HepG2 (cell line): Measurements from ENCODE around the gene NIP7. TPM values are rescaled to one million over a fixed set of nuclear protein-coding genes. Genes with fewer than 3 reads are reported as not detected.
"Not testable (repeated sequence)": the region's sequence is repeated elsewhere in the genome, so short reads cannot be mapped to it uniquely, and the experiment has no call there.

Source experiments
- ATAC-seq: fragments of 200-7000 bp; cut with Tn5 transposase; 3 replicates; pipeline ENCODE4 v1.9.1; 2020; ENCODE audit warnings: mild to moderate bottlenecking, moderate library complexity
- BruUV-seq: library from RNA; stranded (reverse); fragments of 400-500 nt; replicated peaks from 2 replicates; lab custom pipeline; 2021; lab: Mats Ljungman, UMichigan
- CTCF ChIA-PET: fragments of 300-600 bp; formaldehyde crosslinking; extraction: SDS; loops from one replicate; lab custom pipeline; 2021; ENCODE audit warnings: low total read pairs, inconsistent platforms, low intra/inter-chr PET ratio; lab: Yijun Ruan, JAX
- POLR2A ChIA-PET: fragments of 350-600 bp; sonication (Branson Sonifier 250); formaldehyde crosslinking; loops from one replicate; lab custom pipeline; 2020; ENCODE audit warnings: antibody characterized with exemption, inconsistent platforms; lab: Yijun Ruan, JAX
- DNase-seq: peaks from one replicate; pipeline ENCODE4 v3.0.0-alpha.2; 2015; ENCODE audit warnings: low spot score
- FAIRE-seq: peaks from 3 replicates; lab custom pipeline; 2011; peaks lifted over from hg19 to GRCh38; lab: Jason Lieb, UNC
- H2AFZ ChIP-seq: one replicate; pipeline ENCODE4 v1.6.1; 2011; ENCODE audit warnings: low read length, inconsistent platforms
- H3K27ac ChIP-seq: fragments of 300-600 bp; 3 replicates; pipeline ENCODE4 v1.8.0; 2011; ENCODE audit warnings: mixed run types, mild to moderate bottlenecking, mixed read lengths, low read length, inconsistent platforms; ENCODE audit not compliant: insufficient read depth; ENCODE audit errors: extremely low read length
- H3K27me3 ChIP-seq, 2 experiments: fragments of 200-600 bp in 1 of 2; 2 replicates in 1 of 2; 3 replicates in 1 of 2; pipeline versions ENCODE4 v1.6.0 to v1.8.0; 2011; ENCODE audit warnings: low read length in 2 of 2, mild to moderate bottlenecking in 2 of 2, moderate library complexity in 2 of 2, inconsistent platforms in 1 of 2; ENCODE audit not compliant: insufficient read depth in 2 of 2, control insufficient read depth in 1 of 2
- H3K36me3 ChIP-seq, 2 experiments: fragments of 200-600 bp in 1 of 2; replicated peaks in 1 of 2; 2 replicates in 1 of 2; 3 replicates in 1 of 2; pipeline versions ENCODE4 v1.5.1 to v1.8.0; 2011; ENCODE audit warnings: low read length in 2 of 2, inconsistent platforms in 1 of 2; ENCODE audit not compliant: insufficient read depth in 2 of 2, control insufficient read depth in 1 of 2
- H3K4me1 ChIP-seq: 2 replicates; pipeline ENCODE4 v1.5.1; 2012; ENCODE audit warnings: low read length, inconsistent platforms; ENCODE audit not compliant: insufficient read depth
- H3K4me2 ChIP-seq: 2 replicates; pipeline ENCODE4 v1.6.0; 2011; ENCODE audit warnings: low read depth, low read length, inconsistent platforms
- H3K4me3 ChIP-seq, 3 experiments: fragments of 200-600 bp in 1 of 3; sonication (generic), shearing (Covaris generic) in 1 of 3; replicated peaks in 1 of 3; 2 replicates each; pipeline ENCODE4 v1.5.1; 2011 to 2016; ENCODE audit warnings: low read length in 3 of 3, inconsistent platforms in 2 of 3, low read depth in 2 of 3, mild to moderate bottlenecking in 2 of 3, control low read depth in 1 of 3, mixed read lengths in 1 of 3; ENCODE audit not compliant: insufficient read depth in 1 of 3
- H3K79me2 ChIP-seq: one replicate; pipeline ENCODE4 v1.6.1; 2011; ENCODE audit warnings: low read length, inconsistent platforms; ENCODE audit not compliant: insufficient read depth
- H3K9ac ChIP-seq: 2 replicates; pipeline ENCODE4 v1.6.0; 2011; ENCODE audit warnings: mild to moderate bottlenecking, low read depth, low read length, inconsistent platforms; ENCODE audit not compliant: insufficient read depth
- H3K9me3 ChIP-seq: 2 replicates; pipeline ENCODE4 v1.5.1; 2012; ENCODE audit warnings: mild to moderate bottlenecking, low read length
- H4K20me1 ChIP-seq: 2 replicates; pipeline ENCODE4 v1.6.0; 2011; ENCODE audit warnings: inconsistent platforms, mild to moderate bottlenecking, low read length, moderate library complexity; ENCODE audit not compliant: insufficient read depth
- SOX6 ChIP-seq, 2 experiments: fragments of 450-650 bp in 1 of 2; sonication (generic) in 1 of 2; formaldehyde crosslinking in 1 of 2; IDR thresholded peaks; 2 replicates each; pipeline versions ENCODE4 v1.4.0 to v1.6.1; 2017 to 2020; ENCODE audit warnings: antibody characterized with exemption in 1 of 2, mild to moderate bottlenecking in 1 of 2, missing genetic modification reagents in 1 of 2
- UBTF ChIP-seq: sonication (generic); formaldehyde crosslinking; IDR thresholded peaks from 2 replicates; pipeline ENCODE4 v1.4.0; 2020; ENCODE audit warnings: mild to moderate bottlenecking, missing genetic modification reagents
- ZFP82 ChIP-seq: sonication (generic); formaldehyde crosslinking; IDR thresholded peaks from 2 replicates; pipeline ENCODE4 v1.5.1; 2020; ENCODE audit warnings: mild to moderate bottlenecking, missing genetic modification reagents, borderline replicate concordance
- ZZZ3 ChIP-seq: sonication (generic); formaldehyde crosslinking; IDR thresholded peaks from 2 replicates; pipeline ENCODE4 v1.4.0; 2020; ENCODE audit warnings: missing genetic modification reagents, mild to moderate bottlenecking, borderline replicate concordance
- WGBS: methylation state at CpG from one replicate; pipeline ENCODE4 v1.1.6; 2017; ENCODE audit warnings: low lambda C conversion rate; 5-methylcytosine and 5-hydroxymethylcytosine counted together
- in situ Hi-C: cut with HindIII; loops from 2 replicates; pipeline ENCODE4 v1.10.0; 2017; ENCODE audit warnings: low pct_unique_long_range_greater_than_20kb; ENCODE audit not compliant: extremely low pct_ligation_motif_present
- intact Hi-C: fragments of 100-400 bp; cut with micrococcal nuclease; formaldehyde crosslinking; loops from one replicate; pipeline ENCODE4 v1.10.0; 2022; ENCODE audit not compliant: unreplicated experiment
- polyA plus RNA-seq, 8 experiments: library from polyadenylated mRNA; depleted of rRNA in 3 of 8; stranded (reverse) in 7 of 8; unstranded in 1 of 8; fragments of >200 nt; fragmentation: Illumina TruSeq in 4 of 8; extraction: Trizol in 4 of 8; gene quantifications; 2 replicates each; pipeline versions ENCODE4 v1.2.1 to v1.2.3, GENCODE V29; 2011 to 2016; ENCODE audit warnings: low read depth in 4 of 8, missing spikeins in 1 of 8, mixed read lengths in 1 of 8; ENCODE audit not compliant: insufficient read depth in 1 of 8
- total RNA-seq, 5 experiments: library from RNA; depleted of rRNA; stranded (reverse); fragments of >200 nt; fragmentation: Illumina TruSeq; extraction: Trizol; gene quantifications; 2 replicates each; pipeline ENCODE4 v1.2.3, GENCODE V29; 2016; ENCODE audit warnings: low read depth in 1 of 5

NIP7 gene
- total and polyA plus RNA-seq, 2 of the 13 experiments (the other 11 are each of a cell fraction or from before 2014, with no cell fraction given) = 15.3 to 114 TPM

- TF ChIP-seq UBTF (peak; percentile 33; the same call in 1 of the 2 replicates), ZZZ3 (CRISPR knock-in tag) (no peak), SOX6 (IDR thresholded peaks at IDR 0.05) (no peak), SOX6 (CRISPR knock-in tag; IDR thresholded peaks at IDR 0.05) (peak; percentile 57), ZFP82 (CRISPR knock-in tag) (no peak)
Observed at GRCh38 chr16:69351309-69352027, 11.9 kb downstream of the NIP7 start, which contains the start of gene TMED6 (continued).

GRCh38 chr16:69360070-69360469, 20.5 kb downstream of the NIP7 start:
- 98% methylated on average over 9 of the region's 9 CpGs for WGBS

More at GRCh38 chr16:69360070-69360469, 20.5 kb downstream of the NIP7 start:
- DNase-seq, H3K9ac ChIP-seq, H3K9me3 ChIP-seq, H4K20me1 ChIP-seq, H3K27ac ChIP-seq, H3K4me3 ChIP-seq, BruUV-seq, H3K79me2 ChIP-seq, H2AFZ ChIP-seq, POLR2A ChIA-PET, in situ Hi-C loops, H3K4me2 ChIP-seq, ATAC-seq, FAIRE-seq, H3K27me3 ChIP-seq, CTCF ChIA-PET, intact Hi-C loops: not testable (repeated sequence)
- Histone ChIP-seq H3K36me3 (peaks cover 6 to 13% of the 10 kb centered on the region in 2 experiments; a peak in 4 of 5 replicates), H3K4me1 (peaks cover 16% of the 10 kb centered on the region)
